Measurements from ENCODE around the gene ELANE. TPM values are rescaled to one million over a fixed set of nuclear protein-coding genes. Genes with fewer than 3 reads are reported as not detected.
"Not testable (repeated sequence)": the region's sequence is repeated elsewhere in the genome, so short reads cannot be mapped to it uniquely, and the experiment has no call there.

Gene ELANE
- total RNA-seq, 6 experiments from 2014 or later: 0.21 TPM; not detected in 5

DNA sequence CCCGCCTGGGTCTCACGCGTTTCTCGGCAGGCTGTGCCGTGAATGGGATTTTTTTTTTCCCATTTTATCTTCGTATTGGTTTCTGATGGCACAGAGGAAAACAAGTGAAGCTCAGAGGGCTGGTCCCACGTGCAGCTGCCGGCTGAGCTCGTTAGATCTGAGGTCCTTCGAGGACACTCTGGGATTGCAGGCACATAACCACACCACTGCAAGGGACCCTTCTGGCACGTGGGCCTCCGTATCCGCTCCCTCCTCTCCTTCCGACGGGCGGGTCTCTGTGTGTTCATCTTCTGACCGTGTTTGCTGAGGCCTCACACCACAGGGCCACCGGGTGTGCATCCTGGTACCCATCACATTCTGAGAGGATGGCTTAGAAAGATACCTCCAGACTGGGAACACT, 24.0 kb downstream of the ELANE start:
- Mint-ChIP-seq H3K27ac (no peak overlapping the region), H3K4me3 (no peak overlapping the region), H3K27me3 (ENCODE audit: insufficient read depth) (peaks cover 4% of the 10 kb centered on the region; the same call in 1 of the 2 replicates), H3K9me3 (no peaks in the 10 kb centered on the region), H3K4me1 (ENCODE audit: low read depth) (no peaks in the 10 kb centered on the region), H3K36me3 (ENCODE audit: low read depth) (peaks cover 10% of the 10 kb centered on the region)
- TF ChIP-seq, protein P1, sequence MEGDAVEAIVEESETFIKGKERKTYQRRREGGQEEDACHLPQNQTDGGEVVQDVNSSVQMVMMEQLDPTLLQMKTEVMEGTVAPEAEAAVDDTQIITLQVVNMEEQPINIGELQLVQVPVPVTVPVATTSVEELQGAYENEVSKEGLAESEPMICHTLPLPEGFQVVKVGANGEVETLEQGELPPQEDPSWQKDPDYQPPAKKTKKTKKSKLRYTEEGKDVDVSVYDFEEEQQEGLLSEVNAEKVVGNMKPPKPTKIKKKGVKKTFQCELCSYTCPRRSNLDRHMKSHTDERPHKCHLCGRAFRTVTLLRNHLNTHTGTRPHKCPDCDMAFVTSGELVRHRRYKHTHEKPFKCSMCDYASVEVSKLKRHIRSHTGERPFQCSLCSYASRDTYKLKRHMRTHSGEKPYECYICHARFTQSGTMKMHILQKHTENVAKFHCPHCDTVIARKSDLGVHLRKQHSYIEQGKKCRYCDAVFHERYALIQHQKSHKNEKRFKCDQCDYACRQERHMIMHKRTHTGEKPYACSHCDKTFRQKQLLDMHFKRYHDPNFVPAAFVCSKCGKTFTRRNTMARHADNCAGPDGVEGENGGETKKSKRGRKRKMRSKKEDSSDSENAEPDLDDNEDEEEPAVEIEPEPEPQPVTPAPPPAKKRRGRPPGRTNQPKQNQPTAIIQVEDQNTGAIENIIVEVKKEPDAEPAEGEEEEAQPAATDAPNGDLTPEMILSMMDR (IDR thresholded peaks at IDR 0.05): no peak
- DNase-seq: no peak

DNA sequence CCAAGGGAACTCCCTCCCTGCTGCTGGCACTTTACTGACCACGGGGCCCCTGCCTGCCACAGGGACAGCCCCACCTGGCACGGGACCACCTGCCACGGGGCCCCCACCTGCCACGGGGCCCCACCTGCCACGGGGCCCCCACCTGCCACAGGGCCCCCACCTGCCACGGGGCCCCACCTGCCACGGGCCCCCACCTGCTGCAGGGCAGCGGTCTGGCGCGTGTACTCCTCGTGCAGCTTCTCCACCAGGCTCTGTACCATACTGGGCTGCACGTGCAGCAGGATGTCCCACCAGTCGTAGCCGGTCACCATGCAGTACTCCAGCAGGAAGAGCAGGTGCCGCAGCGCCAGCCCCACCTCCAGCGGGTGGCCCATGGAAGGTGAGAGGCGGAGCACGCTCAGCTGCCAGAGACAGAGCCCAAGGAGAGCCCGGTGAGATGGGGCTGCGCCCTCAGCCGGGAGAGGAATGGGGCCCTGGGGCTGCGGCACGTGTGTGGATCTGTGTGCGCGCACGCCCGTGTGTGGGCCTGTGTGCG, 24.7 kb downstream of the ELANE start:
- no peaks in the 10 kb centered on the region for H3K4me1 Mint-ChIP-seq (ENCODE audit: low read depth)
- H3K9me3 Mint-ChIP-seq: no peaks in the 10 kb centered on the region

DNA sequence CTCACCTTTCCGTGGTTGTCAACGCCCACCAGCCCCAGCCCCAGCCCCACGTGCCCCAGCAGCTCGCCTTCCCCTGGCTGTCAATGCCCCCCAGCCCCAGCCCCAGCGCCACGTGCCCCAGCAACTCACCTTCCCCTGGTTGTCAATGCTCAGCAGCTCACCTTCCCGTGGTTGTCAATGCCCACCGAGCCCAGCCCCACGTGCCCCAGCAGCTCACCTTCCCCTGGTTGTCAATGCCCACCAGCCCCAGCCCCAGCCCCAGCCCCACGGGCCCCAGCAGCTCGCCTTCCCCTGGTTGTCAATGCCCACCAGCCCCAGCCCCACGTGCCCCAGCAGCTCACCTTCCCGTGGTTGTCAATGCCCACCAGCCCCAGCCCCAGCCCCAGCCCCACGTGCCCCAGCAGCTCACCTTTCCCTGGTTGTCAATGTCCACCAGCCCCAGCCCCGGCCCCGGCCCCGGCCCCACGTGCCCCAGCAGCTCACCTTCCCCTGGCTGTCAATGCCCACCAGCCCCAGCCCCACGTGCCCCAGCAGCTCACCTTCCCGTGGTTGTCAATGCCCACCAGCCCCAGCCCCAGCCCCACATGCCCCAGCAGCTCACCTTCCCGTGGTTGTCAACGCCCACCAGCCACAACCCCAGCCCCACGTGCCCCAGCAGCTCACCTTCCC, 26.0 kb downstream of the ELANE start:
- not testable (repeated sequence) for H3K27ac Mint-ChIP-seq; H3K9me3 Mint-ChIP-seq; H3K27me3 Mint-ChIP-seq (ENCODE audit: insufficient read depth); H3K4me3 Mint-ChIP-seq; DNase-seq; H3K4me1 Mint-ChIP-seq (ENCODE audit: low read depth)
- H3K36me3 Mint-ChIP-seq (ENCODE audit: low read depth): peaks cover 24% of the 10 kb centered on the region

More for the DNA sequence above, 24.7 kb downstream of the ELANE start:
- TF ChIP-seq, protein P1 (IDR thresholded peaks at IDR 0.05): no peak
- Mint-ChIP-seq H3K36me3 (ENCODE audit: low read depth) (peaks cover 17% of the 10 kb centered on the region), H3K27me3 (ENCODE audit: insufficient read depth) (peaks cover 4% of the 10 kb centered on the region; the same call in 1 of the 2 replicates), H3K27ac (no peak overlapping the region), H3K4me3 (no peak overlapping the region)
- no peak for DNase-seq

DNA sequence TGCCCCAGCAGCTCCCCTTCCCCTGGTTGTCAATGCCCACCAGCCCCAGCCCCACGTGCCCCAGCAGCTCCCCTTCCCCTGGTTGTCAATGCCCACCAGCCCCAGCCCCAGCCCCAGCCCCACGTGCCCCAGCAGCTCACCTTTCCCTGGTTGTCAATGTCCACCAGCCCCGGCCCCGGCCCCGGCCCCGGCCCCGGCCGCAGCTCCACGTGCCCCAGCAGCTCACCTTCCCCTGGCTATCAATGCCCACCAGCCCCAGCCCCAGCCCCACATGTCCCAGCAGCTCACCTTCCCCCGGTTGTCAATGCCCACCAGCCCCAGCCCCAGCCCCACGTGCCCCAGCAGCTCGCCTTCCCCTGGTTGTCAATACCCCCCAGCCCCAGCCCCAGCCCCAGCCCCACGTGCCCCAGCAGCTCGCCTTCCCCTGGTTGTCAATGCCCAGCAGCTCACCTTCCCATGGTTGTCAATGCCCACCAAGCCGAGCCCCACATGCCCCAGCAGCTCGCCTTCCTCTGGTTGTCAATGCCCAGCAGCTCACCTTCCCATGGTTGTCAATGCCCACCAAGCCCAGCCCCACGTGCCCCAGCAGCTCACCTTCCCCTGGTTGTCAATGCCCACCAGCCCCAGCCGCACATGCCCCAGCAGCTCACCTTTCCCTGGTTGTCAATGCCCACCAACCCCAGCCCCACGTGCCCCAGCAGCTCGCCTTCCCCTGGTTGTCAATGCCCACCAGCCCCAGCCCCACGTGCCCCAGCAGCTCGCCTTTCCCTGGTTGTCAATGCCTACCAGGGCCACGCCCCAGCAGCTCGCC, 26.9 kb downstream of the ELANE start:
- not testable (repeated sequence) for DNase-seq; H3K4me1 Mint-ChIP-seq (ENCODE audit: low read depth); H3K9me3 Mint-ChIP-seq; H3K4me3 Mint-ChIP-seq; H3K27ac Mint-ChIP-seq; H3K27me3 Mint-ChIP-seq (ENCODE audit: insufficient read depth)
- H3K36me3 Mint-ChIP-seq (ENCODE audit: low read depth): peaks cover 24% of the 10 kb centered on the region

DNA sequence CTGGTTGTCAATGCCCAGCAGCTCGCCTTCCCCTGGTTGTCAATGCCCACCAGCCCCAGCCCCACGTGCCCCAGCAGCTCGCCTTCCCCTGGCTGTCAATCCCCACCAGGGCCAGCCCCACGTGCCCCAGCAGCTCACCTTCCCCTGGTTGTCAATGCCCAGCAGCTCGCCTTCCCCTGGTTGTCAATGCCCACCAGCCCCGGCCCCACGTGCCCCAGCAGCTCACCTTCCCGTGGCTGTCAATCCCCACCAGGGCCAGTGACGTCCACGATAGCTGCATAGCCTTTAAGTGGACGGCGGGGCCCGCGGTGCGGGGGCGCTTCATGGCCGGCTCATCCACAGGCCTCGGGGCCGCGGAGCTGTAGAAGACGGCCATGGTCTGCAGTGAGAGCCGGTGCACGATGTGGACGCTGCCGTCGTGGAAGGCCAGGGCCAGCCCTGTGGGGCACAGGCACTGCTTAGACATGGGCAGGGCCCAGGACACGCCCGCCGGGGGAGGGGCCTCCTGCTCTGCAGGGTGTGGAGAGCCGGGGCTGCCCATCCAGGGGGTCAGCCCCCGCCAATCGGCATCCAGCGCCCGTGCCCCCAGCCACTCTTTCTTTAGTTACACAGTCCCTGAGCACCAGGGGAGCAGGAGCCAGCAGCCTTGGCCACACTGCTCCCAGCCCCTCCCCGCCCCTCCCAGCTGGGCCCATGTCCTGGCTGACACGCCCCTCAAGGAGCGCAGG, 27.8 kb downstream of the ELANE start:
- Mint-ChIP-seq H3K27me3 (ENCODE audit: insufficient read depth) (peaks cover 1% of the 10 kb centered on the region; the same call in 1 of the 2 replicates), H3K9me3 (no peaks in the 10 kb centered on the region), H3K4me1 (ENCODE audit: low read depth) (no peaks in the 10 kb centered on the region), H3K36me3 (ENCODE audit: low read depth) (peaks cover 24% of the 10 kb centered on the region), H3K4me3 (no peak overlapping the region), H3K27ac (no peak overlapping the region)
- no peak for DNase-seq
- TF ChIP-seq, protein P1 (IDR thresholded peaks at IDR 0.05): no peak

DNA sequence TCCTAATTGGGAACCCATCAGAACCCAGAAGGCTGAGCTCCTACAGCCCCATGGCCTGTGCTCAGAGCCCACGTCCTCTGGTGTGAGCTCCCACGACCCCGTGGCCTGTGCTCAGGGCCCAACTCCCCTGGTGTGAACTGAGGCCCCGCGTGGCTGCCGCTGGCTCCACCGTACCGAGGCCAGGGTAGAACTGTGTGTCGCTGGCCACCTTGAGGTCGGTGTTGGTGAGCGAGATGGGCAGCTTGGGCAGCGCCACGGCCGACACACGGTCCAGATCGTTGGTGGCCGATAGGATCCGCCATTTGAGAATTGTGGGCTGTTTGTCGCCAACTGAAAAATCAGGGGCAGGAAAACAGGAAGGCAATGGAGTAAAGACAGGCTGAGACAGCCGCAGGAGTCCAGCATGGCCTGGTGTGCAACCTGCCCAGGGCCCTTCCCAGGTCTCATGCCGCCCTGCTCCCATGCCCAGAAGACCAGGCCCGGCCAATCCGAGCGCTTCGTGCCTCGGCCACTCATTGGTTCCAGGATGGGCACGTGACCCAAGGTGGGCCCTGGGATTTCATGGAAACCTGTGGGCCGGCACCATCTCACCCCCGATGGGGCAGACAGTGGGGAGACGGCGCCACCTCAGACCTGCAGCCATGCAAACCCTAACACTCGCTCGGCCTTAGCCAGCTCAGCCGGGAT, 29.4 kb downstream of the ELANE start:
- no peaks in the 10 kb centered on the region for H3K9me3 Mint-ChIP-seq
- TF ChIP-seq, protein P1 (IDR thresholded peaks at IDR 0.05): no peak
- H3K27me3 Mint-ChIP-seq (ENCODE audit: insufficient read depth): no peaks in the 10 kb centered on the region
- no peak for DNase-seq
- H3K27ac Mint-ChIP-seq: no peak overlapping the region
- peaks cover 17% of the 10 kb centered on the region for H3K36me3 Mint-ChIP-seq (ENCODE audit: low read depth)
- no peak overlapping the region for H3K4me3 Mint-ChIP-seq
- no peaks in the 10 kb centered on the region for H3K4me1 Mint-ChIP-seq (ENCODE audit: low read depth)

All from HFFc6 (cell line).